Measurements from ENCODE around the gene SLC15A3.

SLC15A3 gene

DNA sequence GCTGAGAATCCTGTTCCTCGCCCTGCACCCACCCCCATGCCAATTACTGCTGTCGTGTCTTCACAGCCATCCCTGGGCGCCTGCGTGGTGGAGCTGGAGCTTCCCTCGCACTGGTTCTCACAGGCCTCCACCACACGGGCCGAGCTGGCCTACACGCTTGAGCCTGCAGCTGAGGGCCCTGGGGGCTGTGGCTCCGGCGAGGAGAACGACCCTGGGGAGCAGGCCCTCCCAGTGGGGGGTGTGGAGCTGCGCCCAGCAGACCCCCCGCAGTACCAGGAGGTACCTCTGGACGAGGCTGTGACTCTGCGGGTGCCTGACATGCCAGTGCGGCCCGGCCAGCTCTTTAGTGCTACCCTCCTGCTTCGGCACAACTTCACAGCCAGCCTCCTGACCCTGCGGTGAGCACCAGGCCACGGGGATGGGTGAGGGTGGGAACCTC is 23.4 kb downstream of the SLC15A3 start:
- no peak for DNase-seq (ENCODE audit: low read depth)

DNA sequence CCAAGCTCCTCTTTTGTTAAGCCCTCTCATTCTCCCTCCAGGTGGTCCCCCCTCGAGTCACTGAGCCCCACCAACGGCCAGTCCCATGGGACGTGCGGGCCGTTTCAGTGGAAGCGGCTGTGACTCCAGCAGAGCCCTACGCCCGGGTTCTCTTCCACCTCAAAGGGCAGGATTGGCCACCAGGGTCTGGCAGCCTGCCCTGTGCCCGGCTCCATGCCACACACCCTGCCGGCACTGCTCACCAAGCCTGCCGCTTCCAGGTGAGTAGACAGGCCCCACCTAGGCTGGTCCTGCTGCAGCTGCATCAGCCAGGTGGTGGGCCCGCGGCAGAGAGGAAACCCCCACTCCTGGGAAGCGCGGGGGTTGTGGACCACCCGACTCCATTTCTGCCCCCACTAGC is 24.4 kb downstream of the SLC15A3 start:
- DNase-seq (ENCODE audit: low read depth) = no peak

DNA sequence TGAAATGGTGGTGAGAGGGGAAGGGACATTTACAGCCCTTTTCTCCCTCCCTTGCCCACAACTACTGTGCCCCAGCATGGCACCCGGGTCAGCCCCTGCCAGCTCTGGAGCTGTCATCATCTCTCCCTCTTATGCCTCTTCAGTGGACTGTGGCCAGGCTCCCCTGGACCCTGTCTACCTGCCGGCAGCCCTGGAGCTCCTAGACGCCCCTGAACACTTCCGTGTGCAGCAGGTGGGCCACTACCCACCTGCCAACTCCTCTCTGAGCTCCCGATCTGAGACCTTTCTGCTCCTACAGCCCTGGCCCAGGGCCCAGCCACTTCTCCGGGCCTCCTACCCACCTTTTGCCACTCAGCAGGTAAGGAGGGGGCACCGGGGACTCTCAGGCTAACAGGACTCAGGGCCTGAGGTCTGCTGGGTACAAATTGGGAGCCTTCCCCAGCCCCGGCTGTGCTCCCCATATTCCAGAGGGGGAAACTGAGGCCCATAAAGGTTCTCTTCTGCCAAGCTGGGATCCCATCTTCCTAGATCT is 24.8 kb downstream of the SLC15A3 start:
- no peak for DNase-seq (ENCODE audit: low read depth)

GRCh38 chr11:60926500-60926899 is 25.5 kb downstream of the SLC15A3 start:
- DNase-seq (ENCODE audit: low read depth) = no peak

- no peak for DNase-seq (ENCODE audit: low read depth)
Observed at GRCh38 chr11:60925868-60926267, 26.1 kb downstream of the SLC15A3 start.

DNA sequence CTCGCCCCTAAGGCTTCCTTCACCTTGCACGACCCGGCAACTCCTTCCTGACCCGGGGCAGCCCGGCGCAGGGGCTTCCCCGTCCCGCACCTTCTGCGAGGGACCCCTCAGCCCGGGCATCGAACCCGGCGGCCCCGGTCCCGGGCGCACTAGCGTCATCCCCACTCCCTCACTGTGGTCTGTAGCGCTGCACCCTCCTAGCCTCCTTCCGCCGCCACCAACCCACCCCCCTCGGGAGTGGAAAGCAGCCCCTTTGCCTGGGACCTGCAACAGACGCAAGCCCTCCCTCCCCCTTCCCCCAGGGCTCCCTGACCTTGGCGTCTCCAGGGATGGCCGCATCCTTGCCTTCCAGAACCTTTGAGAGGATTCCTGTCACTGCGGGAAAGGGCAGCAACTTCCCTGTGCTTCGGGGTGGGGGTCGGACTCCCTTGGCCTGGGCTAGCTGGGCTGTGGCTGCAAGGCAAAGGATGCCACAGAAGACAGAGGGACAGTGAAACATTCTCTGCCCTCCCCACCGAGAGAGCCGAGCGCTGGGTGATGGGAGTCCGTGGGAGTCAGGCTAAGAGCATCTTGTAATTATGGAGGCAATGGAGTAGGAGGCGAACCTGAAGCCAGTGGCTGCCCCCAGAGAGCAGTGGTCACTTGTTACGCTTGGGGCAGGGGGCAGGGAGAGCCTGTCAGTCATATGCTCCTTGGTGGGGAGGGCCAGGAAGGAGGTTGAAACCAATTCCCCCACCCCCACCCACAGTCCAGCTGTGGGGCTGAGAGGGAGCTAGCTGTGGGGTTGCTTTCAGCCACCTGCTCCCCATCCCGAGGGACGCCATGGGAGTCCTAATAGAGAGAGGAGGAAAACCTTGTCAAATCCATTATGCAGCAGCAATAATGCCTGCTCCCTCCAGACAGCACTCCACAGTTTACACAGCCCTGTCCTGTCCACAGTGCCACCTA is 26.8 kb downstream of the SLC15A3 start:
- DNase-seq (ENCODE audit: low read depth) = no peak

- DNase-seq (ENCODE audit: low read depth) = no peak
Observed at GRCh38 chr11:60924110-60924905, 27.7 kb downstream of the SLC15A3 start, which contains the start of gene TMEM132A. TSS of gene TMEM132A (plus strand) at chr11:60924460. CDS start at chr11:60924634, 174 bp downstream.

DNA sequence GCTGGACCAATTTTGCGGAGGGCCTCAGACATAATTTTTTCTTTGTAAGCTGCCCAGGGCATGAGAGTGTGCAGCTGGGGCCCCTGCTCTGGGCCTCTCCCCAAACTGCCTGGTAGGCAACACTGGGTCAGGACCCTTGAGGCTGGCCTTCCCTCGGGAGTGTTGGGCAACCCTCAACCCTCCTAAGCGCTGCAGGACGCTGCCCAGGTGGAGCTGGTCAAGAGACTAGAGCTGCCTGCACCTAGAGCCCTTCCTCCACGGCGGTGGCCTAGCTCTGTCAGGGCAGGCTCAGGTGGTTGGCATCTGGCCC is 28.2 kb downstream of the SLC15A3 start:
- no peak for DNase-seq (ENCODE audit: low read depth)

DNA sequence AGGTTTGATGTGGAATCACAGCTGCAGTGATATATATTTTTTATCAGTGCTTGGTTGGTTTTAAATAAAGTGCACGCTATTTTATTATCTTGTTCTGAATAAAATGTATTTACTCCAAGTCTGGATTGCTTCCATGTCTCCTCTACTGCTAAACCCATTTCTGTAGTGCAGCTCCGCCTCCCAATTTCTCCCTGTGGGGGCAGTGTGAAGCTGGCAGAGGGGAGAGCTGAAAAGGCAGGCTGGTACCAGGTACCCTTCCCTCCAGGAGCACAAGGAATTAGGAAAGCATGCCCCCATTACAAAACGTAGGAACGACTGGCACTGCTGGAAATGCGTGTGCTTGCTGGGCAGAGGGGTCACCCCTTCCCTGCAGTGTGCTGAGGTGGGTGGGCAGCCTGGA is 28.6 kb downstream of the SLC15A3 start:
- no peak for DNase-seq (ENCODE audit: low read depth)

GRCh38 chr11:60922906-60923305 is 29.1 kb downstream of the SLC15A3 start:
- DNase-seq (ENCODE audit: low read depth) = no peak

DNA sequence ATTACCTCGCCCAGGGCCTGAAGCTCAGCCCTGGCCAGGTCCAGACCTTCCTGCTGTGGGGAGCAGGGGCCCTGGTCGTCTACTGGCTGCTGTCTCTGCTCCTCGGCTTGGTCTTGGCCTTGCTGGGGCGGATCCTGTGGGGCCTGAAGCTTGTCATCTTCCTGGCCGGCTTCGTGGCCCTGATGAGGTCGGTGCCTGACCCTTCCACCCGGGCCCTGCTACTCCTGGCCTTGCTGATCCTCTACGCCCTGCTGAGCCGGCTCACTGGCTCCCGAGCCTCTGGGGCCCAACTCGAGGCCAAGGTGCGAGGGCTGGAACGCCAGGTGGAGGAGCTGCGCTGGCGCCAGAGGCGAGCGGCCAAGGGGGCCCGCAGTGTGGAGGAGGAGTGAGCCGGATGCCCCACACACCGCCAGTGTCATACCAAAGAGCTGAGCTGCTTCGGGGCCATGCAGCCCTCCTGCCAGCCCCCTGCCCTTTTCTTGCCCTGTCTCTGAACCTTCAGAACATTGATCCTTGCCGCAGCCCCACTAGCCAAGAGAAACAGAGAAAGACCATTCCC is 30.1 kb downstream of the SLC15A3 start:
- no peak for DNase-seq (ENCODE audit: low read depth)

GRCh38 chr11:60921259-60921658 is 30.7 kb downstream of the SLC15A3 start:
- DNase-seq (ENCODE audit: low read depth) = no peak

DNA sequence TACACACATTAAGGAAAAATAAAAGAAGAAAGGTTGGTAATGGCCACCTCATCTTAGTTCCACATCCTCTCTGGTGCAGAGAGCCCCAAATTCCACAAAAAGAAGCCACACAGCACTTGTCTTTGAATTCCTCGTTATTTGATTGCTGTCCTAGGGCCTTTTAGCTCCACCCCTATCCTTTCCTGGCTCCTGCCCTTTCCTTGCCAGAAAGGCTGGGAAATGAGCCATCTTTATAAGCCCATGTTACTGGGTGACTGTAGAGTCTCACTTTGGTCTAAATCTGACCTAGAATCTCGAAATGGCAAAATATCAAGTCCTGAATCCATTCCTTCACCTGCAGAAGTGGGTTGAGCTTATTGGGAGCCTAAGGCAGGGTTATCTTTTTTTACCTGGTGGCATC is 32.0 kb downstream of the SLC15A3 start:
- no peak for DNase-seq (ENCODE audit: low read depth)

GRCh38 chr11:60919320-60919719 is 32.7 kb downstream of the SLC15A3 start:
- no peak for DNase-seq (ENCODE audit: low read depth)

DNA sequence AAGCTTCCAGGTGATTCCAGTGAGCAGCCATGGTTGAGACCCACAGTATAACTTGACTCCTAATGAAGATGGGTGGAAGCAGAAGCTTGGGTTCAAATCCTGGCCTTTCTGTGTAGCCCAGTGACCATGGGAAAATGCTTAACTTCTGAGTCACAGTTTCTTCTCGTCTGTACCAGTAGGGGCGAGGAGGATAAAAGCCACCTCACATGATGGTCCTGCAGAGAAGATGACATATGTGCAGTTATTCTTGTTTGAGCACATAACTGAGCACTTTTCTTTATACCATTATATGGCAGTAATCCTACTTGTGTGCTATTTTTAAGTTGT is 33.1 kb downstream of the SLC15A3 start:
- DNase-seq (ENCODE audit: low read depth) = no peak

- no peak for DNase-seq (ENCODE audit: low read depth)
Observed at GRCh38 chr11:60918251-60918938, 33.6 kb downstream of the SLC15A3 start.

GRCh38 chr11:60917267-60917666 is 34.7 kb downstream of the SLC15A3 start:
- DNase-seq (ENCODE audit: low read depth) = no peak

DNA sequence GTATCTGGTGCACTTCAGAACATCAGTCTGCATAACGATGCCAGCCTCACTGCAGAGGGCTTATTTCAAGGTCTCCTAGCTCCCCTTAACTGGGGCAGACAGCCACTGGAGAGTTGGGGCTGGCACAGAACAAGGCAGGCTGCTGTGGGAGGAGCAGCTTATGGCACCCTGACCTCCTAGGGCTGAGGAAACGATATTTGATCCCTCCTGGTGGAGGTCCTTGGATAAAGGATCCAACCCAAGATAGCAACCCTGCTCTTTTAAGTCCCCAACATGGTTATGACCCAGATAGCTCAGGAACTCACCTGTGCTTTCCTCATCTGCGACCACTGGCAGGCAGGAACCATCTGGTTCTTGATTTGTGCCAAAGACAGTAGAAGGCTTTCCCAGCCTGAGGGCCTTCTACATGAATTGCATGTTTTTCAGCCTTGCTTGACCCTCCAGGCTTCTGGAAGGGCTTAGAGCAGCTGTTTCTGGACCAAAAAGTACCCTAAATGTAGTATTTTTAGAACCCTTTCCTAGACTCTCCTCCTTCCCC is 35.2 kb downstream of the SLC15A3 start:
- no peak for DNase-seq (ENCODE audit: low read depth)

DNA sequence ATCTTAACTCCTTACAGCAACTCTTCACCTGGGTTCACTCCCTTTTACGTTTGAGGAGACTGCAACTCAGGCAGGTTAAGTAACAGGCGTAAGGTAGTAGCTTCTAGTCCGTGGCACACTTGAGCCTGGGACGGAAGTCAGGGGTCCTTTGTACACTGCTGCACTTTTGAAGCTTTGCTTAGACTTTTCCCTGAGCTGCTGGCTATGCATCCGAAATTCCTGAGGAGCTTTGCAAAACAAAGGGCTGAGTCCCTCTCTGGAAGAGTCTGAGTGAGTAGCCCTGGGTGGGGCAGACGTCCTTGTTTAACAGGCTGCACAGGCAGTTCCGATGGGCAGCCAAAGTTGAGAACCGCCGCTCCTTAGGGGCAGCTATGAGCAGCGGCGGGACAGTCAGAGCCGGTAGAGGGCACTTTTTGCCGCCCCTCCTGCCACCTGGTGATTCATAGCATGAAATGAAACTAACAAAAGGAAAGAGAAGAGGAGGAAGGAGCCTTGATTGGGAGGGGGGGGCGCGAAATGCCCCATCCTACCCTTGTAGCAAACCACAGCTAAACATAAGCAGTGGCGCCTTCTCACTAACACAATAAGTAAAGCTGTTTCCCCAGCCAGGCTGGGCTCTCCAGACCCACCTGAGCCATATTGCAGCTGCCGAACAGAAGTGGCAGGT is 36.6 kb downstream of the SLC15A3 start:
- no peak for DNase-seq (ENCODE audit: low read depth)

DNA sequence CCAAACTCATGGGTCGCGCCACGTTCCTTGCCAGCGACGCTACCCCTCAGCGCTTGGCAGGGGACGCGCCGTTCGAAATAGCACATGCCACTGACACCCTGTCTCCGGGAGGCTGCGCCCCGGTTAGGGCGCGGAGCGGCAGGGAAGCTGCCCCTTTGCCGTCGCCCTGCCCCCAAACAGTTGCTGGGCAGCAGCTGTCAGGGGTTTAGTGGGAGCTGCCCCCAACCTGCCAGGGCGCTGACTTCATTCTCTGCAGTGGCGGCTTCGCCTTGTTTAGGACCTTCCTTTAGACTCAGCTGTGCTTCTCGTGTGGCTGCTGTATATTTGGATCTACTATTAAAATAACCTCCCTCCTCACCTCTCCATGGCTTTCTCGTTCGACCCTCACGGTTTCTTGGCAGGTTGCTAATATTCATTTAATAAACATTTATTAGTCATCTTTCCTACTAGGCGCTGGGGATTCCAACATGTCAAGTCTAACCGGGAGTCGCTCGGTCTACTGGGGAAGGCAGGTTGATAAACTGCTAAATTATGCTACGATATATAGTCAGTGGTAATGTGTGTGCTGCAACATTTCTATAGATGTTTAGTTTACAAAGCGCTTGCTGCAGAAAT is 37.2 kb downstream of the SLC15A3 start:
- DNase-seq (ENCODE audit: low read depth) = no peak

Measured in HS-5 (cell line).